Measurements from ENCODE around the gene UBE2Q2. TPM values are rescaled to one million over a fixed set of nuclear protein-coding genes. Genes with fewer than 3 reads are reported as not detected.
"Not testable (repeated sequence)": the region's sequence is repeated elsewhere in the genome, so short reads cannot be mapped to it uniquely, and the experiment has no call there.

The UBE2Q2 gene
- total RNA-seq, 4 donors from 2014 or later, result 17.2 to 18.3 (median 17.6) TPM

DNA sequence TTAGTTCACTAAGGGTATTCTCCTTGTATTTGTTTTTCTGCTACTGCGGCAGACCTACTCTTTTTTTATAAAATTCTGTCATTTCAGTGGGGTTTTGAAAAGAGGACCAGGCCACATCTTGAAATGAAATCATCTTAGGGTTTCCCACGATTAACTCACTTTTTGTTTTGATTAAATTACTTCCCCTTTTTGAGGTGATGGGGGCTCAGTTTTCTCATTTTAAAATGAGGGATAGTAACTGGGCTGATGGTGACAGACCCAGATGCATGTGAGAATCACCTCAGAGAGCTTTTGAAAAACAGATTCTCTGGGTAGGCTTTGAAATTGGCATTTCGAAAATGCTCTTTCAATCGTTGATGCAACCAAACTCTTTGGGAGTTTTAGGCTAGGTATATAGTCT lies 24.2 kb downstream of the UBE2Q2 start:
- WGBS, 2 donors, result 77 to 83% methylated on average over 4 of the region's 4 CpGs
- DNase-seq (ENCODE audit: low spot score in 2 of 2), result no peak
- no peak for TF ChIP-seq POLR2A (IDR thresholded peaks at IDR 0.05)
- TF ChIP-seq CTCF (IDR thresholded peaks at IDR 0.05), result no peak
- H3K4me3 ChIP-seq (ENCODE audit: low read depth, poor library complexity, severe bottlenecking), result no peak overlapping the region
- intact Hi-C loops (cut with DNase I; ENCODE audit: low total_unique reads), result no loop called here

GRCh38 chr15:75868019-75868418 lies 24.8 kb downstream of the UBE2Q2 start:
- 94 to 96% methylated on average over 3 of the region's 3 CpGs for WGBS, 2 donors
- no peak for DNase-seq (ENCODE audit: low spot score in 2 of 2)
- intact Hi-C loops (cut with DNase I; ENCODE audit: low total_unique reads), result no loop called here

GRCh38 chr15:75869446-75869845 lies 26.2 kb downstream of the UBE2Q2 start:
- DNase-seq (ENCODE audit: low spot score in 2 of 2), result no peak
- intact Hi-C loops (cut with DNase I; ENCODE audit: low total_unique reads), result no loop called here
- TF ChIP-seq CTCF (IDR thresholded peaks at IDR 0.05) (no peak), POLR2A (IDR thresholded peaks at IDR 0.05) (no peak)
- H3K4me3 ChIP-seq (ENCODE audit: low read depth, poor library complexity, severe bottlenecking), result no peak overlapping the region

More at GRCh38 chr15:75868019-75868418, 24.8 kb downstream of the UBE2Q2 start:
- TF ChIP-seq CTCF (IDR thresholded peaks at IDR 0.05), result no peak
- TF ChIP-seq POLR2A (IDR thresholded peaks at IDR 0.05), result no peak
- H3K4me3 ChIP-seq (ENCODE audit: low read depth, poor library complexity, severe bottlenecking), result no peak overlapping the region

DNA sequence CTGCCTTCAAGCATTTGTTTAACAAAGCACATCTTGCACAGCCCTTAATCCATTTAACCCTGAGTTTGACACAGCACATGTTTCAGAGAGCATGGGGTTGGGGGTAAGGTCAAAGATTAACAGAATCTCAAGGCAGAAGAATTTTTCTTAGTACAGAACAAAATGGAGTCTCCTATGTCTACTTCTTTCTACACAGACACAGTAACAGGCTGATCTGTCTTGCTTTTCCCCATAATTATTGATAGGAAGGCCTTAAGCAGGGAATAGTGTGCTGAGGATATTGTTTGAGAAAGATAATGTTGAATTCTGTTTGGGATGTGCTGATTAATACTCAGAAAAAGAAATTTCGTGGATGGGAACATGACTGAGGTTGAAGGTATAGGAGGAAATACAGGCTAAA lies 28.3 kb downstream of the UBE2Q2 start:
- WGBS, 2 donors, result 88 to 91% methylated on average over 1 of the region's 1 CpG
- DNase-seq (ENCODE audit: low spot score in 2 of 2); intact Hi-C loops (cut with DNase I; ENCODE audit: low total_unique reads); H3K4me3 ChIP-seq (ENCODE audit: low read depth, poor library complexity, severe bottlenecking): not testable (repeated sequence)

GRCh38 chr15:75872403-75872990 lies 29.2 kb downstream of the UBE2Q2 start:
- H3K4me3 ChIP-seq (ENCODE audit: low read depth, poor library complexity, severe bottlenecking), result no peak overlapping the region
- DNase-seq (ENCODE audit: low spot score in 2 of 2), result no peak
- WGBS, 2 donors, result 85 to 93% methylated on average over 4 of the region's 4 CpGs
- no peak for TF ChIP-seq CTCF (IDR thresholded peaks at IDR 0.05)
- no peak for TF ChIP-seq POLR2A (IDR thresholded peaks at IDR 0.05)
- intact Hi-C loops (cut with DNase I; ENCODE audit: low total_unique reads), result no loop called here

GRCh38 chr15:75884041-75884440 lies 40.8 kb downstream of the UBE2Q2 start:
- WGBS, 2 donors, result 63 to 67% methylated on average over 1 of the region's 1 CpG
- intact Hi-C loops (cut with DNase I; ENCODE audit: low total_unique reads), result no loop called here
- TF ChIP-seq POLR2A (IDR thresholded peaks at IDR 0.05) (no peak), CTCF (IDR thresholded peaks at IDR 0.05) (no peak)

More at GRCh38 chr15:75884041-75884440, 40.8 kb downstream of the UBE2Q2 start:
- no peak for DNase-seq (ENCODE audit: low spot score in 2 of 2)
- H3K4me3 ChIP-seq (ENCODE audit: low read depth, poor library complexity, severe bottlenecking), result no peak overlapping the region
